Measurements from ENCODE around the gene ALKBH7.

ALKBH7 gene, protein sequence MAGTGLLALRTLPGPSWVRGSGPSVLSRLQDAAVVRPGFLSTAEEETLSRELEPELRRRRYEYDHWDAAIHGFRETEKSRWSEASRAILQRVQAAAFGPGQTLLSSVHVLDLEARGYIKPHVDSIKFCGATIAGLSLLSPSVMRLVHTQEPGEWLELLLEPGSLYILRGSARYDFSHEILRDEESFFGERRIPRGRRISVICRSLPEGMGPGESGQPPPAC

DNA sequence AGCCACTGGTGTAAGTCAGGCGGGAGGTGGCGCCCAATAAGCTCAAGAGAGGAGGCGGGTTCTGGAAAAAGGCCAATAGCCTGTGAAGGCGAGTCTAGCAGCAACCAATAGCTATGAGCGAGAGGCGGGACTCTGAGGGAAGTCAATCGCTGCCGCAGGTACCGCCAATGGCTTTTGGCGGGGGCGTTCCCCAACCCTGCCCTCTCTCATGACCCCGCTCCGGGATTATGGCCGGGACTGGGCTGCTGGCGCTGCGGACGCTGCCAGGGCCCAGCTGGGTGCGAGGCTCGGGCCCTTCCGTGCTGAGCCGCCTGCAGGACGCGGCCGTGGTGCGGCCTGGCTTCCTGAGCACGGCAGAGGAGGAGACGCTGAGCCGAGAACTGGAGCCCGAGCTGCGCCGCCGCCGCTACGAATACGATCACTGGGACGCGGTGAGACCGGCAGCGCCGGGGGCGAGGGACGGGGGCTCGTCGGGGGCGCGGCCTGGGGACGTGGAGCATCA, at the start of gene ALKBH7:
ALKBH7 (plus strand) TSS at position 201 of the 502 bp plus-strand sequence; CDS start at position 228, 27 bp downstream.
- TF ChIP-seq, protein P1, sequence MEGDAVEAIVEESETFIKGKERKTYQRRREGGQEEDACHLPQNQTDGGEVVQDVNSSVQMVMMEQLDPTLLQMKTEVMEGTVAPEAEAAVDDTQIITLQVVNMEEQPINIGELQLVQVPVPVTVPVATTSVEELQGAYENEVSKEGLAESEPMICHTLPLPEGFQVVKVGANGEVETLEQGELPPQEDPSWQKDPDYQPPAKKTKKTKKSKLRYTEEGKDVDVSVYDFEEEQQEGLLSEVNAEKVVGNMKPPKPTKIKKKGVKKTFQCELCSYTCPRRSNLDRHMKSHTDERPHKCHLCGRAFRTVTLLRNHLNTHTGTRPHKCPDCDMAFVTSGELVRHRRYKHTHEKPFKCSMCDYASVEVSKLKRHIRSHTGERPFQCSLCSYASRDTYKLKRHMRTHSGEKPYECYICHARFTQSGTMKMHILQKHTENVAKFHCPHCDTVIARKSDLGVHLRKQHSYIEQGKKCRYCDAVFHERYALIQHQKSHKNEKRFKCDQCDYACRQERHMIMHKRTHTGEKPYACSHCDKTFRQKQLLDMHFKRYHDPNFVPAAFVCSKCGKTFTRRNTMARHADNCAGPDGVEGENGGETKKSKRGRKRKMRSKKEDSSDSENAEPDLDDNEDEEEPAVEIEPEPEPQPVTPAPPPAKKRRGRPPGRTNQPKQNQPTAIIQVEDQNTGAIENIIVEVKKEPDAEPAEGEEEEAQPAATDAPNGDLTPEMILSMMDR (IDR thresholded peaks at IDR 0.05; ENCODE audit: low read depth, low read length, missing control alignments) = no peak
- peak; percentile 100 for DNase-seq (ENCODE audit: extremely low read depth, low read depth)
- H3K4me3 ChIP-seq (replicated peaks; ENCODE audit: low read depth, low read length) = peak within 1 kb of the TSS; percentile 69

DNA sequence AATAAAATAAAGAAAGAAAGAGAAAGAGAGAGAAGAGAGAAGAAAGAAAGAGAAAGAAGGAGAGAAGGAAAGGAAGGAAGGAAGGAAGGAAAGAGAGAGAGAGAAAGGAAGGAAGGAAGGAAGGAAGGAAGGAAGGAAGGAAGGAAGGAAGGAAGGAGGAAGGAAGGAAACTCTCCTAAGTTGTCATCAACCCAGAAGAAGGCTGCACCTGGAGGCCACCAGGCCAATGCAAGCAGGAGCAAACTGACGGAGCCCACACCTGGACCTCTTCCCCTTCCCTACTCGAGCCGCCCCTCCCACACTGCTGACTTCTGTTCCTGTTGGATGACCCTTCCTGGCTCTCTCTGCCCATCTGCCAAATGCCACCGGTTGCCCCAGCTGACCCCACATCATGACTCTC, 47.8 kb upstream of the ALKBH7 start:
- TF ChIP-seq, protein P1 (IDR thresholded peaks at IDR 0.05; ENCODE audit: low read depth, low read length, missing control alignments) = no peak
- no peak overlapping the region for H3K4me3 ChIP-seq (replicated peaks; ENCODE audit: low read depth, low read length)
- no peak for DNase-seq (ENCODE audit: extremely low read depth, low read depth)

DNA sequence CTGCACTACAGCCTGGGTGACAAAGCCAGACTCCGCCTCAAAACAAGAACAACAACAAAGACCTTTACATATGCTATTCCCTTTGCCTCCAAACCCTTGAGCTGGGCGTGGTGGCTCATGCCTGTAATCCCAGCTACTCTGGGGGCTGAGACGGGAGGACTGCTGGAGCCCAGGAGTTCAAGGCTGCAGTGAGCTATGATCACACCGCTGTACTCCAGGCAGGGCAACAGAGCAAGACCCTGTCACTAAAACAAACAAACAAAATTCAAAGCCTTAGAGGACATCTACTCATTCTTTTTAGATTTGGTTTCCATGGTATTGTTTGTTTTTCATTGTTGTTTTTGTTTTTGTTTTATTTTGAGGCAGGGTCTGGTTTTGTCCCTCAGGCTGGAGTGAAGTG, 47.0 kb upstream of the ALKBH7 start:
- TF ChIP-seq, protein P1 (IDR thresholded peaks at IDR 0.05; ENCODE audit: low read depth, low read length, missing control alignments) = no peak
- no peak overlapping the region for H3K4me3 ChIP-seq (replicated peaks; ENCODE audit: low read depth, low read length)
- DNase-seq (ENCODE audit: extremely low read depth, low read depth) = no peak

DNA sequence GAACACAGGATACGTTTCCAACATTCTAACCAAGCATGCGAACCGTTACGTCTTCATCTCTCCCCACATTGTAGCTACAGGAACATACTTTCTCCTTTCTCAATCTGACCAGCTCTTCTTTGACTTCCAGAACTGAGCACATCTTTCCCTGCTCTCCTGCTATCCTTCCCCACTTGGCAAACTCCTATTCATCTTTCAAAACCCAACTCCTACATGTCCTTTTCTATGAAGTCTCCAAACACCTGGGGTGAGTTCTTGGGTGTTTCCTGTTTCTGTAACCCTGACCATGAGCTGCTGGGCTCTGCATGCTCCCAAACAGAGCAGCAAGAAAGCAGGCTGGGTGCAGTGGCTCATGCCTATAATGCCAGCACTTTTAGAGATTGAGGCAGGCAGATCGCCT, 45.8 kb upstream of the ALKBH7 start:
- TF ChIP-seq, protein P1 (IDR thresholded peaks at IDR 0.05; ENCODE audit: low read depth, low read length, missing control alignments) = no peak
- no peak overlapping the region for H3K4me3 ChIP-seq (replicated peaks; ENCODE audit: low read depth, low read length)
- no peak for DNase-seq (ENCODE audit: extremely low read depth, low read depth)

DNA sequence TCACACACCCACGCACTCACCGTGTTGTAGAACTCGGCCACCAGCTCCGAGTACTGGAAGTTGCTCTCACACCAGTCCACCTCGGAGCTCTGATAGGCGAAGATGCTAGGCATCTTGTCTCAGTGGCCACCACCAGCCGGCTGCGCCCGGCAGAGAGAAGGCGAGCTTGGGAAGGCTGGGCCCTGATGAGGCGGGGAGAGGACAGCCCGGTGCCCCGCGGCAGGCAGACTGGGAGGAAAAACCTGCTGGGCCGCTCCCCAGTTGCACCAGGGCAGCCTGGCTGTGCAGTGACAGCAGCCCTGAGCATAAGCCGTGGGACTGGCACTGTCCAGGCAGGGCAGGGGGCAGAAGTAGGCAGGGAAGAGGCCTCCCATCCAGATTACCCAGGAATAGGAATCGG, 39.2 kb upstream of the ALKBH7 start, which contains the start of gene ACER1:
ACER1 (minus strand) TSS at position 174 of the 400 bp plus-strand sequence; CDS start at position 113, 61 bp downstream.
- TF ChIP-seq, protein P1 (IDR thresholded peaks at IDR 0.05; ENCODE audit: low read depth, low read length, missing control alignments) = no peak
- no peak for DNase-seq (ENCODE audit: extremely low read depth, low read depth)
- no peak within 1 kb of the TSS for H3K4me3 ChIP-seq (replicated peaks; ENCODE audit: low read depth, low read length)

DNA sequence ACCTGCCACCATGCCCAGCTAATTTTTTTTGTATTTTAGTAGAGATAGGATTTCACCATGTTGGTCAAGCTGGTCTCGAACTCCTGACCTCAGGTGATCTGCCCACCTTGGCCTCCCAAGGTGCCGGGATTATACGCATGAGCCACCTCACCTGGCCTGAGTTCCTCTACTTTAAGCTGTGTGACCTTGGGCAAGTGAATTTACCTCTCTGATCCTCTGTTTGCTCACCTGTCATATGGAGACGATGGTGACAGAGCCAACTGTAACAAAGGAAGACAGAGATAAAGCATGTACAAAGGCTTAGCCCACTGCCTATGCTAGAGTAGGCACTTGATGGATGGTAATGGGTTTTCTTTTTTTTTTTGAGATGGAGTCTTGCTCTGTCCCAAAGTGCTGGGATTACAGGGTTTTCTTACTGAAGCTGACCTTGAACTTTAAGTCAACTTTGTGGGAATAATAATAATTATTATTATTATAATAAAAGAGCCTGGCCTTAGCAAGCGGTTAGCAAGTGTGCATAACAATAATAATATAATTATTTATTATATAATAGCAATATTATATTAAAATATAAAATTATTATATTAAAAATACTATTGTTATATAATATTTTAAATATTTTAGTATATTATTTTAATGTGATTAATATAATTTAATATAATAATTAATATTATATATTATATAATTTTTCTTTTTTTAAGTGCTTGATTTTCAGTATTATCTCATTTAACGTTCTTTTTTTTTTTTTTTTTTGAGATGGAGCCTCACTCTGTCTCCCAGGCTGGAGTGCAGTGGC, 37.9 kb upstream of the ALKBH7 start:
- no peak for DNase-seq (ENCODE audit: extremely low read depth, low read depth)
- H3K4me3 ChIP-seq (replicated peaks; ENCODE audit: low read depth, low read length) = no peak overlapping the region
- TF ChIP-seq, protein P1 (IDR thresholded peaks at IDR 0.05; ENCODE audit: low read depth, low read length, missing control alignments) = no peak

All from HFF-Myc (cell line).